ENCODE data around the gene ZNF438. TPM values are rescaled to one million over a fixed set of nuclear protein-coding genes. Genes with fewer than 3 reads are reported as not detected.

ZNF438 gene
- total and polyA plus RNA-seq, 2 of the 13 experiments (the other 11 are each of a cell fraction or from before 2014, with no cell fraction given): 0.75 to 0.83 TPM

DNA sequence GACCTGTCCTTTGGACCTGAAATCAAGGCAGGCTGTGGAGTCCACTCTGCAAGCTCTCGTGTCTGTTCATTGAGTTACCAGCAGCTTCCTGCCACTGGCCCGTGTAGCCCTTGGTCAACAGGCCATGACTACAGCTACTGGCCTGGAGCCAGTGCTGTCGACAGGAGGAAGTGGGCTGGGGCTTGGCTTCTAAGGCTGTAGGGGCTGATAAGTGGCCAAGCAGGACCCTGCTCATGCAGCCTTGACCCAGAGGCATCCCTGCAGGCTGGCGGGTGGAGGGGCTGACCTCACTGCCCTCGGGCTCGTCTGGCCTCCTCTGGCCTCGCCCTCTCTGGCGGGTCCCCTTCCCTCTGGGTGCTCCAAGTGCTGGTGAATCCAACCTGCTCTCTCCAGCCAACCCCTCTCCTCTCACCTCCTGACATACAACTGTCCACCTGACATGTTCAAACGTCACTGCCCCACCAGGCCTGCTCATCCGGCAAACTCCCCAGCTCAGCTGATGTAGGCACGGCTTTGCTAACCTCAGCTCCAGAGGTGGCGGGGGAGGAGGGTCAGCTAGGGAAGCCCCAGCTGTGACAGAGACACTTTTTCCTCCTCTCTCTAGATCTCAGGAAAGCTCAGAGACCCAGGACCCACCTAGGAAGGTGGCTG lies 213.5 kb downstream of the ZNF438 start:
- H3K27me3 ChIP-seq (ENCODE audit: control insufficient read depth in 1 of 2, insufficient read depth in 2 of 2, low read length in 2 of 2): peaks cover 1 to 8% of the 10 kb centered on the region in 2 experiments; a peak in 3 of 5 replicates
- ChIA-PET POLR2A (no interaction called here), CTCF (ENCODE audit: low intra/inter-chr PET ratio, low total read pairs) (no interaction called here)
- no peaks in the 10 kb centered on the region; the same call in 1 of the 2 replicates for H3K4me1 ChIP-seq (ENCODE audit: insufficient read depth, low read length)
- no peak overlapping the region for H2AFZ ChIP-seq (ENCODE audit: low read length)
- no TSS peak for BruUV-seq (replicated peaks)
- FAIRE-seq (no peak), DNase-seq (ENCODE audit: low spot score) (no peak), ATAC-seq (peak; percentile 76)
- H3K27ac ChIP-seq (ENCODE audit: extremely low read length, insufficient read depth, low read length): no peak overlapping the region
- TF ChIP-seq CAMTA2 (CRISPR knock-in tag; IDR thresholded peaks at IDR 0.05; ENCODE audit: borderline replicate concordance): no peak
- no peak for TF ChIP-seq MIER3 (CRISPR knock-in tag; IDR thresholded peaks at IDR 0.05; ENCODE audit: borderline replicate concordance)
- TF ChIP-seq KAT8 (CRISPR knock-in tag; IDR thresholded peaks at IDR 0.05): no peak
- TF ChIP-seq, protein P1, sequence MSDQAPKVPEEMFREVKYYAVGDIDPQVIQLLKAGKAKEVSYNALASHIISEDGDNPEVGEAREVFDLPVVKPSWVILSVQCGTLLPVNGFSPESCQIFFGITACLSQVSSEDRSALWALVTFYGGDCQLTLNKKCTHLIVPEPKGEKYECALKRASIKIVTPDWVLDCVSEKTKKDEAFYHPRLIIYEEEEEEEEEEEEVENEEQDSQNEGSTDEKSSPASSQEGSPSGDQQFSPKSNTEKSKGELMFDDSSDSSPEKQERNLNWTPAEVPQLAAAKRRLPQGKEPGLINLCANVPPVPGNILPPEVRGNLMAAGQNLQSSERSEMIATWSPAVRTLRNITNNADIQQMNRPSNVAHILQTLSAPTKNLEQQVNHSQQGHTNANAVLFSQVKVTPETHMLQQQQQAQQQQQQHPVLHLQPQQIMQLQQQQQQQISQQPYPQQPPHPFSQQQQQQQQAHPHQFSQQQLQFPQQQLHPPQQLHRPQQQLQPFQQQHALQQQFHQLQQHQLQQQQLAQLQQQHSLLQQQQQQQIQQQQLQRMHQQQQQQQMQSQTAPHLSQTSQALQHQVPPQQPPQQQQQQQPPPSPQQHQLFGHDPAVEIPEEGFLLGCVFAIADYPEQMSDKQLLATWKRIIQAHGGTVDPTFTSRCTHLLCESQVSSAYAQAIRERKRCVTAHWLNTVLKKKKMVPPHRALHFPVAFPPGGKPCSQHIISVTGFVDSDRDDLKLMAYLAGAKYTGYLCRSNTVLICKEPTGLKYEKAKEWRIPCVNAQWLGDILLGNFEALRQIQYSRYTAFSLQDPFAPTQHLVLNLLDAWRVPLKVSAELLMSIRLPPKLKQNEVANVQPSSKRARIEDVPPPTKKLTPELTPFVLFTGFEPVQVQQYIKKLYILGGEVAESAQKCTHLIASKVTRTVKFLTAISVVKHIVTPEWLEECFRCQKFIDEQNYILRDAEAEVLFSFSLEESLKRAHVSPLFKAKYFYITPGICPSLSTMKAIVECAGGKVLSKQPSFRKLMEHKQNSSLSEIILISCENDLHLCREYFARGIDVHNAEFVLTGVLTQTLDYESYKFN (CRISPR knock-in tag; conservative IDR thresholded peaks at IDR 0.05): no peak
- no peak for TF ChIP-seq ZNF777 (CRISPR knock-in tag; IDR thresholded peaks at IDR 0.05)
- no peak for TF ChIP-seq SP1 (IDR thresholded peaks at IDR 0.05)
- no peak for TF ChIP-seq SP1 (CRISPR knock-in tag; IDR thresholded peaks at IDR 0.05)
- no peak for TF ChIP-seq YY1 (IDR thresholded peaks at IDR 0.05; ENCODE audit: insufficient read depth, insufficient replicate concordance, low read depth, low read length)
- TF ChIP-seq, protein P2, sequence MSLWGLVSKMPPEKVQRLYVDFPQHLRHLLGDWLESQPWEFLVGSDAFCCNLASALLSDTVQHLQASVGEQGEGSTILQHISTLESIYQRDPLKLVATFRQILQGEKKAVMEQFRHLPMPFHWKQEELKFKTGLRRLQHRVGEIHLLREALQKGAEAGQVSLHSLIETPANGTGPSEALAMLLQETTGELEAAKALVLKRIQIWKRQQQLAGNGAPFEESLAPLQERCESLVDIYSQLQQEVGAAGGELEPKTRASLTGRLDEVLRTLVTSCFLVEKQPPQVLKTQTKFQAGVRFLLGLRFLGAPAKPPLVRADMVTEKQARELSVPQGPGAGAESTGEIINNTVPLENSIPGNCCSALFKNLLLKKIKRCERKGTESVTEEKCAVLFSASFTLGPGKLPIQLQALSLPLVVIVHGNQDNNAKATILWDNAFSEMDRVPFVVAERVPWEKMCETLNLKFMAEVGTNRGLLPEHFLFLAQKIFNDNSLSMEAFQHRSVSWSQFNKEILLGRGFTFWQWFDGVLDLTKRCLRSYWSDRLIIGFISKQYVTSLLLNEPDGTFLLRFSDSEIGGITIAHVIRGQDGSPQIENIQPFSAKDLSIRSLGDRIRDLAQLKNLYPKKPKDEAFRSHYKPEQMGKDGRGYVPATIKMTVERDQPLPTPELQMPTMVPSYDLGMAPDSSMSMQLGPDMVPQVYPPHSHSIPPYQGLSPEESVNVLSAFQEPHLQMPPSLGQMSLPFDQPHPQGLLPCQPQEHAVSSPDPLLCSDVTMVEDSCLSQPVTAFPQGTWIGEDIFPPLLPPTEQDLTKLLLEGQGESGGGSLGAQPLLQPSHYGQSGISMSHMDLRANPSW (CRISPR knock-in tag; IDR thresholded peaks at IDR 0.05; ENCODE audit: borderline replicate concordance): no peak
- TF ChIP-seq, protein P3, sequence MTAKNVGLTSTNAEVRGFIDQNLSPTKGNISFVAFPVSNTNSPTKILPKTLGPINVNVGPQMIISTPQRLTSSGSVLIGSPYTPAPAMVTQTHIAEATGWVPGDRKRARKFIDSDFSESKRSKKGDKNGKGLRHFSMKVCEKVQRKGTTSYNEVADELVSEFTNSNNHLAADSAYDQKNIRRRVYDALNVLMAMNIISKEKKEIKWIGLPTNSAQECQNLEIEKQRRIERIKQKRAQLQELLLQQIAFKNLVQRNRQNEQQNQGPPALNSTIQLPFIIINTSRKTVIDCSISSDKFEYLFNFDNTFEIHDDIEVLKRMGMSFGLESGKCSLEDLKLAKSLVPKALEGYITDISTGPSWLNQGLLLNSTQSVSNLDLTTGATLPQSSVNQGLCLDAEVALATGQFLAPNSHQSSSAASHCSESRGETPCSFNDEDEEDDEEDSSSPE (CRISPR knock-in tag; IDR thresholded peaks at IDR 0.05): no peak
- no peak for TF ChIP-seq MXI1 (IDR thresholded peaks at IDR 0.05; ENCODE audit: borderline replicate concordance, low read depth, low read length)
- no peak for TF ChIP-seq MAFG (CRISPR knock-in tag; IDR thresholded peaks at IDR 0.05)
- no peak for TF ChIP-seq JDP2 (CRISPR knock-in tag; IDR thresholded peaks at IDR 0.05; ENCODE audit: borderline replicate concordance)
- TF ChIP-seq, protein P4, sequence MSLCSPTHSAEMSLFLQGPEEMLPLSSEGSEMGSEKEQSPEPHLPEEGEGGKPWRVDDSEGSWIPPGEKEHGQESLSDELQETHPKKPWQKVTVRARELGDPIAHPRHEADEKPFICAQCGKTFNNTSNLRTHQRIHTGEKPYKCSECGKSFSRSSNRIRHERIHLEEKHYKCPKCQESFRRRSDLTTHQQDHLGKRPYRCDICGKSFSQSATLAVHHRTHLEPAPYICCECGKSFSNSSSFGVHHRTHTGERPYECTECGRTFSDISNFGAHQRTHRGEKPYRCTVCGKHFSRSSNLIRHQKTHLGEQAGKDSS (CRISPR knock-in tag; IDR thresholded peaks at IDR 0.05; ENCODE audit: borderline replicate concordance, low read depth): no peak
- TF ChIP-seq, protein P5, sequence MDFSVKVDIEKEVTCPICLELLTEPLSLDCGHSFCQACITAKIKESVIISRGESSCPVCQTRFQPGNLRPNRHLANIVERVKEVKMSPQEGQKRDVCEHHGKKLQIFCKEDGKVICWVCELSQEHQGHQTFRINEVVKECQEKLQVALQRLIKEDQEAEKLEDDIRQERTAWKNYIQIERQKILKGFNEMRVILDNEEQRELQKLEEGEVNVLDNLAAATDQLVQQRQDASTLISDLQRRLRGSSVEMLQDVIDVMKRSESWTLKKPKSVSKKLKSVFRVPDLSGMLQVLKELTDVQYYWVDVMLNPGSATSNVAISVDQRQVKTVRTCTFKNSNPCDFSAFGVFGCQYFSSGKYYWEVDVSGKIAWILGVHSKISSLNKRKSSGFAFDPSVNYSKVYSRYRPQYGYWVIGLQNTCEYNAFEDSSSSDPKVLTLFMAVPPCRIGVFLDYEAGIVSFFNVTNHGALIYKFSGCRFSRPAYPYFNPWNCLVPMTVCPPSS (IDR thresholded peaks at IDR 0.05): no peak
- in situ Hi-C loops (cut with HindIII; ENCODE audit: extremely low pct_ligation_motif_present, low pct_unique_long_range_greater_than_20kb): no loop called here
- no peak overlapping the region for H3K9ac ChIP-seq (ENCODE audit: insufficient read depth, low read depth, low read length)
- H3K4me3 ChIP-seq (replicated peaks in 1 of 3; ENCODE audit: insufficient read depth in 1 of 3, low read depth in 2 of 3, low read length in 3 of 3): no peak overlapping the region
- no peaks in the 10 kb centered on the region for H4K20me1 ChIP-seq (ENCODE audit: insufficient read depth, low read length)
- intact Hi-C loops (cut with micrococcal nuclease; ENCODE audit: unreplicated experiment): no loop called here
- no peaks in the 10 kb centered on the region for H3K36me3 ChIP-seq (replicated peaks in 1 of 2; ENCODE audit: control insufficient read depth in 1 of 2, insufficient read depth in 2 of 2, low read length in 2 of 2)
- H3K9me3 ChIP-seq (ENCODE audit: low read length): no peaks in the 10 kb centered on the region
- 36% methylated on average over 7 of the region's 12 CpGs for WGBS (ENCODE audit: low lambda C conversion rate)
- no peak overlapping the region for H3K4me2 ChIP-seq (ENCODE audit: low read depth, low read length)
- no peaks in the 10 kb centered on the region for H3K79me2 ChIP-seq (ENCODE audit: insufficient read depth, low read length)

All from HepG2 (cell line).